Measurements from ENCODE around the gene FAIM2.

The FAIM2 gene

GRCh38 chr12:49846032-49846431 lies 57.7 kb downstream of the FAIM2 start:
- H3K9me3 ChIP-seq (ENCODE audit: insufficient read depth, low read depth, low read length): no peaks in the 10 kb centered on the region
- WGBS: 92% methylated on average over 1 of the region's 2 CpGs
- H3K27ac ChIP-seq (ENCODE audit: low read depth, low read length): no peak overlapping the region
- H3K9ac ChIP-seq (ENCODE audit: low read depth, low read length): no peak overlapping the region
- peaks cover 14% of the 10 kb centered on the region; the same call in 1 of the 2 replicates for H3K27me3 ChIP-seq (ENCODE audit: insufficient read depth, low read length)
- H3K4me1 ChIP-seq (ENCODE audit: insufficient read depth, low read length): peaks cover 5% of the 10 kb centered on the region; the same call in 1 of the 2 replicates
- no peak overlapping the region for H3K4me3 ChIP-seq (ENCODE audit: low read length)
- no peaks in the 10 kb centered on the region for H3K36me3 ChIP-seq (ENCODE audit: insufficient read depth, low read length)

DNA sequence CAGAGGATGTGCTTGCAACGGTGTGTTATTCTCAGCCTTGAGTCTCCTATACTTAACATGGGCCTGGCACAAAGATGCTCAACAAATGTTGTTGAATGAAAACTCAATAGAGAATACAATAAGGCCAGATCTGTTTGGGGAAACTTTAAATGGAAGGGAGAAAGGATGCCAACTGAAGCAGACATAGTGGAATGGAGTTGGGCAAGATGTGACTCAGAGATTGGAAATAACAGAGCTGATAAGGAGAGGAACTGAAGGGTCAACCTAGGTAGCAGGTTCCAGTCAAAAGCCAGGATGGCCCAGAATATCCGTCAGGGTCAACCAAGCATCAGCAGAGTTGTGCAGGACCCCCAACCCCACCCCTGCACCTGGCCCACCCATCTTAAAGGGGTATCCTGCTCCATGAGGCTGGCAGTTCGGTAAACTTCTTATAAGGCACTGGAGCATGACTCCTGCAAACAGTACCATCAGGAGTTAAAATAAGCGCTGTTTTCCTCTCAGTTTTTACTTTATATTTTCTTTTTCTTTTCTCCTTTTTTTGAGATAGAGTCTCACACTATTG lies 59.7 kb downstream of the FAIM2 start:
- Histone ChIP-seq H3K9me3 (ENCODE audit: insufficient read depth, low read depth, low read length) (no peaks in the 10 kb centered on the region), H3K4me3 (ENCODE audit: low read length) (no peak overlapping the region), H3K36me3 (ENCODE audit: insufficient read depth, low read length) (no peaks in the 10 kb centered on the region), H3K9ac (ENCODE audit: low read depth, low read length) (no peak overlapping the region), H3K27ac (ENCODE audit: low read depth, low read length) (no peak overlapping the region), H3K4me1 (ENCODE audit: insufficient read depth, low read length) (peaks cover 5% of the 10 kb centered on the region; the same call in 1 of the 2 replicates), H3K27me3 (ENCODE audit: insufficient read depth, low read length) (peaks cover 10% of the 10 kb centered on the region; the same call in 1 of the 2 replicates)
- WGBS: 97% methylated on average over 4 of the region's 4 CpGs

DNA sequence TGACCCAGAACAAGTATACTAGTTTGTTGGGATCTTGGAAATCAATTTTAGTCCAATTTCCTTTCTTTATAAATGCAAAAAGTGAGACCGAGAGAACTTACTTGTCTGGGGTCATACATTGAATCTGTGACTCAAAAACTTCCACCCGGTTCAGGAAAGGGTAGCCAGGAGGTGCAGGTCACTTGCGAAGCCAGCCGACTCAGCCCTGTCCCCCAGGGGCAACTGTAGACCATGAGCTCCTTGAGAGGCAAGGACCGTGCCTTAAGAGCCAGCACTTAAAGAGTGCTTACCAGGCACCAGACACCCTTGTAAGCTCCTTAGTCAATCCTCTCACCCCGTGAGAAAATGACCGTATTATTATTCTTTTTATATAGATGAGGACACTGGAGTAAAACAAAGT lies 60.3 kb downstream of the FAIM2 start:
- Histone ChIP-seq H3K9ac (ENCODE audit: low read depth, low read length) (peak overlapping the region; percentile 79), H3K4me1 (ENCODE audit: insufficient read depth, low read length) (peaks cover 5% of the 10 kb centered on the region; the same call in 1 of the 2 replicates), H3K27me3 (ENCODE audit: insufficient read depth, low read length) (peaks cover 8% of the 10 kb centered on the region; the same call in 1 of the 2 replicates), H3K36me3 (ENCODE audit: insufficient read depth, low read length) (no peaks in the 10 kb centered on the region), H3K4me3 (ENCODE audit: low read length) (peak overlapping the region; percentile 77), H3K9me3 (ENCODE audit: insufficient read depth, low read depth, low read length) (no peaks in the 10 kb centered on the region), H3K27ac (ENCODE audit: low read depth, low read length) (peak overlapping the region; percentile 84; the same call in 1 of the 2 replicates)
- WGBS: 87% methylated on average over 7 of the region's 7 CpGs

DNA sequence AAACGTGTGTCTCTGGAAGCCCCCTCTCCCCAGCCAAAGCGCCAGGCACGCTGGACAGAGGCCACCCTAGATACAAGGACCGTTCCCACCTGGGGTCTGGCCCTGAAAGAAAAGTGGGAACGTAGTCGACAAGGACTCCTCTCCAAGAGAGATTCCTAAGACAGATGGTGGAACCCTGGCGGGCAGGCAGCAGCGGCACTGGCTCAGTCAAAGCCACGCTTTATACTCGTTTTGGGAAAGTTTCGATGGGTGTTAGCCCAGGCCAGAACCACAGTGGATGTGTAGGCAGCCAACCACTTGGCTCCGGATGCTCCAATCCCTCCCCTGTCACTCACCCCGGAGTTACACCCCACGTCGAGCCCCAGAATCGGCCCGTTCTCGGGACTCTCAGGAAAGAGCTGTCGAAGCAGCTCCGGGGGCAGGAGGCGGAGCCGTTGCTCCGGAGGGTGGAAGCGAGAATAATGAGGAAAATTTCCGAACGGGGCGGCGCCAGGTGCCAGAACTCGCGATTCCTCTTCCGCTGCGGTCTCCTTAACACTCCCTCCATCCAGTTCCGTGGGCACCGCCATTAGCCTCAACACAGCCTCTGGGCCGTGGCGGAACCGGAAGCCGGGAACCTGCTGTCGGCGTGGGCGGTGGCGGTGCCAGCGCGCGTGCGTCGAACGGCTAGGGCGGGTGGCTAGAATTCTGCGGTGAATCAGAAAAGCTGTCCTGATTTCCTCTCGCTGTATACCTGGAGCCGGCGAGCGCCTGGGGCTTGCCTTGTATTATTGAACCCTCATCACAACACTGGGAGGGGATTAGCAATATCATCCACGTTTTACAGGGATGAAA lies 61.0 kb downstream of the FAIM2 start, which contains the start of gene BCDIN3D:
Gene BCDIN3D (minus strand): TSS at position 588 of the 834 bp plus-strand sequence. CDS start 19 bp downstream, at position 569.
- peaks cover 5% of the 10 kb centered on the region; the same call in 1 of the 2 replicates for H3K4me1 ChIP-seq (ENCODE audit: insufficient read depth, low read length)
- WGBS: under 1% methylated on average over 55 of the region's 55 CpGs
- H3K4me3 ChIP-seq (ENCODE audit: low read length): peak within 1 kb of the TSS; percentile 77
- peak within 1 kb of the TSS; percentile 84 for H3K27ac ChIP-seq (ENCODE audit: low read depth, low read length)
- H3K9ac ChIP-seq (ENCODE audit: low read depth, low read length): peak within 1 kb of the TSS; percentile 79
- no peaks in the 10 kb centered on the region for H3K9me3 ChIP-seq (ENCODE audit: insufficient read depth, low read depth, low read length)
- H3K27me3 ChIP-seq (ENCODE audit: insufficient read depth, low read length): peaks cover 1% of the 10 kb centered on the region; the same call in 1 of the 2 replicates
- no peaks in the 10 kb centered on the region for H3K36me3 ChIP-seq (ENCODE audit: insufficient read depth, low read length)

DNA sequence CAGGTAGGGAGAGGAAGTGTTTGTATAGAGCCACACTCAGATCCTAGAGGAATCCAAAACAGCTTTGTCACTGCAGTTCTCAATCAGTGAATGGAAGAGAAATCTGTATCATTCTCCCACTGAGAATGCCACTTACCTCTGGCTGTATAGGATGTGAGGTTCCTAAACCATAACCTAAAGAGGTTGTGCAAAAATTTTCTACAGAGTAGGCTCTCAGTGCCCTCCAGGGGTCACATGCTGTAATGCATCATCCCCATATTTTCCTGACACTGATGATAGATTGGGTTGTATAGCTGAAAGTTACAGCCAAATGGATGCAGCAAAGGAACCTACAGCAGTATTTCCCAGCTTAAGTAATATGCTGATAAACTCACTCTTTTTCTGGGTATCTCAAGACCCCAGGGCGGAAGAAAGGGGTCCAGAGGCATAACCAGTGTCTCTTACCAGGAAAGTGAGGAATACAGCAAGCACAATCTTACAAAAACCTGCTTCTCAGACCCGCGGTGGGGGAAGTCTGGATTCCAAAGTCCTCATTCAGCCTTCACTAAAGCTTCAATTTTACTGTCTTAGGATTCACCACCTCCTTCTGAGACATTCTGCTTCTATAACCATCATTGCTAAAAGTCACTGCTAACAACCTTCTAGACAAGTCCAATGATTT lies 64.6 kb downstream of the FAIM2 start:
- Histone ChIP-seq H3K27ac (ENCODE audit: low read depth, low read length) (no peak overlapping the region), H3K9me3 (ENCODE audit: insufficient read depth, low read depth, low read length) (no peaks in the 10 kb centered on the region), H3K9ac (ENCODE audit: low read depth, low read length) (no peak overlapping the region), H3K4me3 (ENCODE audit: low read length) (no peak overlapping the region), H3K36me3 (ENCODE audit: insufficient read depth, low read length) (no peaks in the 10 kb centered on the region), H3K27me3 (ENCODE audit: insufficient read depth, low read length) (no peaks in the 10 kb centered on the region), H3K4me1 (ENCODE audit: insufficient read depth, low read length) (peaks cover 5% of the 10 kb centered on the region; the same call in 1 of the 2 replicates)
- WGBS: 56% methylated on average over 3 of the region's 3 CpGs

- WGBS: 82% methylated on average over 5 of the region's 5 CpGs
- no peak overlapping the region for H3K9ac ChIP-seq (ENCODE audit: low read depth, low read length)
- peaks cover 8% of the 10 kb centered on the region for H3K4me1 ChIP-seq (ENCODE audit: insufficient read depth, low read length)
- no peaks in the 10 kb centered on the region for H3K36me3 ChIP-seq (ENCODE audit: insufficient read depth, low read length)
- H3K27me3 ChIP-seq (ENCODE audit: insufficient read depth, low read length): no peaks in the 10 kb centered on the region
- H3K9me3 ChIP-seq (ENCODE audit: insufficient read depth, low read depth, low read length): no peaks in the 10 kb centered on the region
- H3K27ac ChIP-seq (ENCODE audit: low read depth, low read length): no peak overlapping the region
- no peak overlapping the region for H3K4me3 ChIP-seq (ENCODE audit: low read length)
Measured at GRCh38 chr12:49832836-49833421, 70.8 kb downstream of the FAIM2 start.

DNA sequence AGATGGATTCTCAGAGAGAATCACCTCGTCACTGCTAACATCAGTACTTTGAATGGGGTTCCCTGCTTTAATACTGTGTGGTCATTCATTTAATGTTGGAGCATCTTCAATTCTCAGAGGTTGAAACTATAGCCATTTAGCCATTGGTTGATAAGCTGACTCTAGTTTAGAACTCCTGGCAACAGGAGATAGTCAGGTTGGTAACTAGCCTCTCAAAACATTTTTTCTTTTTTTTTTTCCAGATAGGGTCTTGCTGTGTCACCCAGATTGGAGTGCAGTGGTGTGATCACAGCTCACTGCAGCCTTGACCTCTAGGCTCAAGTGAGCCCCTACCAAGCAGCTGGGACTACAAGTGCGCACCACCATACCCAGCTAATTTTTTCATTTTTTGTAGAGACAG lies 72.0 kb downstream of the FAIM2 start:
- H3K27ac ChIP-seq (ENCODE audit: low read depth, low read length): no peak overlapping the region
- H3K36me3 ChIP-seq (ENCODE audit: insufficient read depth, low read length): no peaks in the 10 kb centered on the region
- H3K9ac ChIP-seq (ENCODE audit: low read depth, low read length): no peak overlapping the region
- peaks cover 11% of the 10 kb centered on the region for H3K4me1 ChIP-seq (ENCODE audit: insufficient read depth, low read length)
- no peaks in the 10 kb centered on the region for H3K27me3 ChIP-seq (ENCODE audit: insufficient read depth, low read length)
- WGBS: 91% methylated on average over 2 of the region's 2 CpGs
- H3K9me3 ChIP-seq (ENCODE audit: insufficient read depth, low read depth, low read length): no peaks in the 10 kb centered on the region
- H3K4me3 ChIP-seq (ENCODE audit: low read length): no peak overlapping the region

GRCh38 chr12:49828133-49829091 lies 75.3 kb downstream of the FAIM2 start, which contains the start of gene NCKAP5L:
Gene NCKAP5L (minus strand): TSS chr12:49828413. CDS start chr12:49804044, 24,369 bp downstream.
- peaks cover 31% of the 10 kb centered on the region for H3K4me1 ChIP-seq (ENCODE audit: insufficient read depth, low read length)
- H3K27me3 ChIP-seq (ENCODE audit: insufficient read depth, low read length): no peaks in the 10 kb centered on the region
- WGBS: 2% methylated on average over 59 of the region's 61 CpGs
- peak within 1 kb of the TSS; percentile 83 for H3K9ac ChIP-seq (ENCODE audit: low read depth, low read length)
- no peaks in the 10 kb centered on the region for H3K36me3 ChIP-seq (ENCODE audit: insufficient read depth, low read length)
- no peaks in the 10 kb centered on the region for H3K9me3 ChIP-seq (ENCODE audit: insufficient read depth, low read depth, low read length)
- peak within 1 kb of the TSS; percentile 92 for H3K27ac ChIP-seq (ENCODE audit: low read depth, low read length)
- H3K4me3 ChIP-seq (ENCODE audit: low read length): peak within 1 kb of the TSS; percentile 91

GRCh38 chr12:49827401-49828099 lies 76.2 kb downstream of the FAIM2 start:
- no peaks in the 10 kb centered on the region for H3K27me3 ChIP-seq (ENCODE audit: insufficient read depth, low read length)
- H3K4me3 ChIP-seq (ENCODE audit: low read length): peak overlapping the region; percentile 91
- H3K4me1 ChIP-seq (ENCODE audit: insufficient read depth, low read length): peaks cover 31% of the 10 kb centered on the region
- H3K9ac ChIP-seq (ENCODE audit: low read depth, low read length): peak overlapping the region; percentile 83
- no peaks in the 10 kb centered on the region for H3K9me3 ChIP-seq (ENCODE audit: insufficient read depth, low read depth, low read length)
- WGBS: 2% methylated on average over 28 of the region's 38 CpGs
- H3K36me3 ChIP-seq (ENCODE audit: insufficient read depth, low read length): 0 out of 2 replicates have a peak, but pooled peaks cover 2% of the 10 kb centered on the region
- peak overlapping the region; percentile 16 for H3K27ac ChIP-seq (ENCODE audit: low read depth, low read length)

Measured in HUES64 (cell line).